HG03139 (cell line): ENCODE data around the gene TGFBR3.
A peak's percentile ranks its signal among the peaks of the same experiment; 100 is the strongest.

ENCODE experiments used
- ATAC-seq: cut with Tn5 transposase; IDR thresholded peaks from one replicate; pipeline ENCODE4 v1.9.1; 2021; ENCODE audit not compliant: unreplicated experiment

The TGFBR3 gene

DNA sequence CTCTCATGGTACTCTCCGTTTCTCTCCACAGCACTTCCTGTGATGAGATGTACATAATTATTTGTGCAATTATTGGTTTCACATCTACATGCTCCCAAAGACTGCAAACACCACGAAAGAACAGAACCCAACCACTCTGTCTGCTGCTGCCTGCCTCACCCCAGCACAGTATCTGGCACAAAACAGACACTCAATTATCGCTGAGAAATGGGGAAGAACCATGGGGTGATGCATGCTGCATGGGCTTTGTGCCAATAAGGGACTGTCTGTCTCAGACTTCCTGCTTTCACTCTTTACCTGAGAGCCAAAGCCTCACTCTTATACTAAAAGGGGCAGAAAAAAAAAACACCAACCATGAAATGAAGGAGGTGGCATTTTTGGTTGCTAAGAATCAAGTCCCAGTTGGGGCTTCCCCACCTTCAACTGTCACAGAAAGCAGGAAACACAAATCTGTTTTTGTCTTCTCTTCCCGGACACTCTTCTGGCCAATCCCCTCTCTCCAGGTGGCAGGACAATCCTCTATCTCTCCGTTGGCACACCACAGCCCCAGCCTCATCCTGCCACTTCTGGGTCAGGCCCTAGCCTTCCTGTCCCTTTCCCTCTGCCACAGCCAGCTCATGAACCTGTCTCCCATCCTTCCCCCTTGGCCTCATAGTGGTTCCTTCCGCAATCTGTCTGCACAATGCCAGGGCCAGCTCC lies 82.0 kb downstream of the TGFBR3 start:
- ATAC-seq: peak; percentile 74

DNA sequence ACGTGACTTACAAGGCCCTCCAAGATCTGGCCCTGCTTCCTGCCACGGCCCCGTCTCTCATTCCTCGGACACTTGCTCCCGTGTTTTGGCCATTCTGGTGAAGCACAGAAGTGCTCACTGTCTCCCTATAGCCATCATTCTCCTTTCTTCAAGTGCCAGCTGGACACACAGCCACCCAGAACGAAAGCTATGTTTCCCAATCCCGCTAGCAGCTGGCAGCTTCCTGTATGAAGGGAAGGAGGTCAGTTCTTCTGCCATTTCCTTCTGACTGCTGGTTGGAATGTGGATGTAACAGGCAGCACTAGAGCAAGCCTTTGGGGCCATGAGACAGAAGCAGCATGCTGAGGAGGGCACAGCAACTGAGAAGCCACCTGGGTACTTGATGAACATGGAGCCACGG lies 82.8 kb downstream of the TGFBR3 start:
- ATAC-seq: no peak

DNA sequence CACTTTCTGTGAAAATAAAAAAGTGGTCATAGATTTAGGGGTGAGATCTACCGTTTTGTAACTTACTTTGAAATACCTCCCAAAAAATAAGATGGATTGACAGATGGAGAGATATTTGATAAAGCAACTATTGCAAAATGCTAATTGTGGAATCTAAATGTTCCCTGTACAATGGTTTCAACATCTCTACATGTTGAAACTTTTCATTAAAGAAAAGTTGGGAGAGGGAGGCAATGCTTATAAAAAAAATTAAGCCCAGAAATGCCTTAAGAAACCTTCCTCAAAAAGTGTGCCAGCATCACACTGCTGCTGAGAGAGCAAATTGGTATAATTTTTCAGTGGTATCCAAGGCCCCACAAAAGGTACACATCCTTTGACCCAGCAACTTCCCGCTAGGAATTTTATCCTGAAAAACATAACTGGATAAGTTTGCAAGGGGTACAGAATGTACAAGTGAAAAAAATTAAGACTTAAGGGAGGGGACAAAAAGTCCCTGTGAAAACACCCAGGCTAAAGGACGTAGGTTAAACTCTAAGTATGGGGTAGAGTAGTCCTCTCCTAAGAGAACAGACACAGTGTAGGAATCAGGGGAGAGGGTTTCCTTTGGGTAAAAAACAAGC lies 84.3 kb downstream of the TGFBR3 start:
- ATAC-seq: no peak

DNA sequence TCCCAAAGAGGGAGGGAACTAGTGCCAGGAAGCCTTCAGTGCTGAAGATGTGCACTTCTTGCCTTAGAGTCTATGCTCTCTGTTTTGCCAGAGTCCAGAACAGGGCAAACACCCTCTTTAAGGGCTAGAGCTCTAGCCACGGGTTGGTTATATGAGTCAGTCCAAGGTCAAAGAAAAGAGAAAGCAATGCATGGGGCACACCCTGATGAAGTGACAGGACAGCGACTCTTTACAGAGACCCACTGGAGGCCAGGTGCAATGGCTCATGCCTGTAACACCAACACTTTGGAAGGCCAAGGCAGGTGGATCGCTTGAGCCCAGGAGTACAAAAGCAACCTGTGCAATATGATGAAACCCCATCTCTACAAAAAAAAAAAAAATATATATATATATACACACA lies 86.1 kb downstream of the TGFBR3 start:
- ATAC-seq: no peak

DNA sequence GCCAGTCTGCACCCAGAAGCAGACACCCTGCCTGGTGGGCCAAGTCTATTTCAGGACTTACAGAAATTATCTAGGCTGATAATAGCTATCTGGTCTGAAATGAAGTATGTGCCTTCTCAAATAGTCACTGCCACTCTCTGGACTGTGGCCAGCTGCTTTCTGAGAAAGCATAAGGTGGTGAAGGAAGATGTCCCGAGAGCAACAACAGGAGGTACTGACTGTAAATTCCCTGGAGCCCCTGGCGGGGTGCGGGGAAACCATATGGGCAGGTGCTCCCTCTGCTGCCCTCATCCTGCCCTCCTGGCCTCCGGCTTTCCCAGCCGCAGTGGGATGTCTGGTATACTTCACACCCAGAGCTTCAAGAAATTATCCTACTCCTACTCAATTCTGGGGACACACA lies 86.8 kb downstream of the TGFBR3 start:
- no peak for ATAC-seq

DNA sequence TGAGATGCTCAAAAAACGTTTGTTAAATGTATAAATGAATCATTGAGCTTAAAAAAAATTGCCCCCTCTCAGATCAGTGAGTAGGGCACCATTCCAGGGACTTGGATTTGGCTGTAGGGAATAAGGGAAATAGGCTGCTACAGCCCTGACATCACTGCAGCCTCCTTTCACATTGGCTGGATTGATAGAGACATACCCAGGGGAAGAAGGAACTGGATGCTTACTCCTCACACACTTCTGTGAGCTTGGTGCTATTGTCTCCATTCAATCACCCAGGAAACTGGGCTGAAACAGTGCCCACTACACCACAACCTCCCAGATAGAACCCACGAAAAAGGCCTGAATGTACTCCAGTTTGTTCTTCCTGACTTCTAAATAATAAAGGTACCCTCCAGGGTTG lies 87.2 kb downstream of the TGFBR3 start:
- no peak for ATAC-seq

DNA sequence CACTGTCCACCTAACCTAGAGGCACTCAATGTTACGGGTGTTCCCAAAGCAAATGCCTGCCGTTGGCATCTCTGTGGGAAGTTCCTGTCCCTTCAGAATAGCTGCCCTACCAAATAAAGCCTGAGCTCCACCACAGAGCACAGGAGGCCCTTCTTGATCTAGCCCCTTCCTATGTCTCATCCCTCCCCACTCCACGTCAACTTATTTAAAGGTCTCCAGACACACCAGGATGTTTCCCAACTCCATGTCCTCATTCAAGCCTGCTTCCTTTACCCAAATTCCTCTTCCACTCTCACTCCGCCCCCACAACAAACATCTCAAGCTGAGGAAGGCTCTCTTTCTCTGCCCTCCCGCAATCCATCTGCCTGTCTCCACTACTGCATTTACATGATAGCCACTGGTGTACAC lies 87.7 kb downstream of the TGFBR3 start:
- no peak for ATAC-seq

GRCh38 chr1:91797164-91797563 lies 88.8 kb downstream of the TGFBR3 start:
- no peak for ATAC-seq

- ATAC-seq: no peak
Observed at GRCh38 chr1:91796390-91796654, 89.6 kb downstream of the TGFBR3 start.

- no peak for ATAC-seq
Observed at GRCh38 chr1:91795591-91796389, 90.2 kb downstream of the TGFBR3 start.

GRCh38 chr1:91793877-91794276 lies 92.1 kb downstream of the TGFBR3 start:
- no peak for ATAC-seq

DNA sequence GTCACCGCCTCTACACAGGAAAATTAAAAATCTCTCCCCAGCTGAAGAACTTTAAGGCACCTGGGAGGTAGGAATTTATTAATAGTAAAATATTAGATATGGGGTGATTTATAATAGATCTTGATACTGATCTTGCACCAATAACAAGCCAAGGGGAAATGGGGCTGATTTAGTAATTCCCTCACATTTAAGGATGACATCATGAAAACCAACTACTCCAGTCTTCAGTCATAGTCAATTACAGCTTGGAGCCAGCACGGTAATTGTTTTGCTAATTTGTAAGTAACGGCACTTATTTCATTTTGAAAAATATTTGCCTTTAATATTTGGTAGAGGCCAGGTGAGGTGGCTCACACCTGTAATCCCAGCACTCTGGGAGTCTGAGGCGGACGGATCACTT lies 92.8 kb downstream of the TGFBR3 start:
- ATAC-seq: no peak

DNA sequence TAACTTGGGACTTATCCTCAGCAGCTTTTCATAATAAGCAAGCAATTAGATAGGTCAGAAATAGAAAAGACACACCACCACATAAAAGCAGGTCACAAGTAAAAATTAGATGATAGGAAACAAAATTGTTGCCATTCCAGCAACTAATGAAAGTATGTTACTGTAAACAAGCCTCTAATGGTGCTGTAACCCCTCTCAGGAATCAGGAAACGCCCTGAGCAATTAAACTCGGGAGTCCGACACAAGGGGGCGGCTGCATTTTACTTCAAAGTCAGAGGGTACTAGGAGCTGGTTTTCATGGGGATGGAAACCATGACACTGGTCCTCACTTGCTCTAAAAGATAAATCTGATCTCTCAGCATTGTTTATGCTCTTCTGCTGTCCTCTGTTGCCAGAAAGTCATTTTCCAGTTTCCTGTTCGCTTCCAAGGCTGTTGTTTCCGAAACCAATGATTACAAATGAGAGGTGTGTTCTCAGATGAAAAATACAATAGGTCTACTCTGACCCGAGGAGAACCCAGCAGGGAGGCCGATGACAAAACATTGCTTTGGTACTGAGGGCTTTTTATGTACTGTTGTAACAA lies 93.4 kb downstream of the TGFBR3 start:
- ATAC-seq: no peak

- ATAC-seq: no peak
Observed at GRCh38 chr1:91791691-91792488, 94.1 kb downstream of the TGFBR3 start.

DNA sequence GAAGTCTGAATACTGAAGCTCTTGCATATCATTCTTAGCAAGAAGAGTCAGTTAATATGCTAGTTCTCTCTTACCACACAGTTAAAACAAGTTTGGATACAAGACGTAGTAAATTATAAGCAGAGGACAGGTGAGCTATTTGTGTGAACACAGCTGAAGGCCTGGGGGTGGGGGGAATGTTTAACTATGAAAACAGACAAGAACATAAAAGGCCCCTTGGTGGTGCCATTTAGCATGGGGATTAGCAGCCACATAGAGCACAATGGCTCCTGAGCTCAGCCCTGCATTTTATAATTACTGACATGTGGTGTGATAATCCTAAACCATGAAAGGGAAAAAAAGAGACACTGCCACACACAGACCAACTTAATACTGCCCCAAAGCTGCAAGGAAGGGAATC lies 94.8 kb downstream of the TGFBR3 start:
- ATAC-seq: no peak

- no peak for ATAC-seq
Observed at GRCh38 chr1:91790392-91790791, 95.6 kb downstream of the TGFBR3 start.

DNA sequence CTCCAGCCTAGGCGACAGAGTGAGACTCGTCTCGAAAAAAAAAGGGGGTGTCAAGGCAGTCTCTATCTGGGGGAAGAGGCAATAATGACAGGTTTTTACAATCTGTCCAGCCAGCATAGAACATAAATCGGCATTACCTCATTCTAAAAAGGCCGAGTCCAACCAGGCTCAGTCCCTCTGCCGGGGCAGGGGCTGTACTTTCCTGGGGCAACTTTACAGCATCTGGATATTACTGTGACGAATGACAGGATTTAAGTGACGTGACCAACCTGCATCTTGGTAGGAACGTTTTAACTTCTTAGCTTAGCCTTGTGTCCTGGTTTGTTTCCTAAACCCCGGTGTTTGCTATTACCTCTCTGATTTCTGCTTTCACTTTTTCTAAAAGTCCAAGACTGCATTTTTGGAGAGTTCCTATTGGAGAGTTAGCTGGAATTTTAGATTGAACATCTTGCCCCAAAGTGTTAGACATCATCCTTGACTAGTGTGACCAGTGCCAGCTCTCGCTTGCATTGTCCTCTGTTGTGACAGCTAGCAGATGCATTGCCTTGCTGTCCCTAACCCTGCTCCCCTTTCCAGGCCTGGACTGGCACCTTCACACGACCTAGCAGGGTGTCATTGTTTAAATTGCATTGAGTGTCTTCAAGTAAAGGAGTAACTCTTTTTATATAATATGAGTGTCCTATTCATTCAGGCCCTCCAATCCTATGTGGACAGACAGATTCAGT lies 96.5 kb downstream of the TGFBR3 start:
- no peak for ATAC-seq

DNA sequence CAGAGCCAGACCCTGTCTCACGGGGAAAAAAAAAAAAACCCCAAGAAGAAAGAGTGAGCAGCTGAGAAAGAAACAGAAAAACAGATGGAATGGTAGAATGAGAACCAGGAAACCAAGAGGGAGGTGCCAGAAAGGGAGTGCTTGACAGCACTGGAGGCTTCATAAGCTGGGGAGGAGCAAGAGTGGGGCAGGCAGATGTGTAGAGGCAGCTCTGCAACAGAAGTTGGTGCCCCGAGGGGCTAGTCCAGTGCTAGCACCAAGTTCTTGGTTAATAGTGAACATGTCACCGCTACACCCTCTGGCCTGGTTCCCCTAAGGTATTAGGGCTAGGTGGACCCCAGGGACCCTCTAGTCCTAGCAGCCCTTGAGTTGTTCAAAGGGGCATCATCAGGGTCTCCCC lies 98.0 kb downstream of the TGFBR3 start:
- ATAC-seq: no peak

- ATAC-seq: no peak
Observed at GRCh38 chr1:91784616-91785015, 101.3 kb downstream of the TGFBR3 start.

GRCh38 chr1:91784191-91784590 lies 101.8 kb downstream of the TGFBR3 start:
- no peak for ATAC-seq
